IMR-90 (cell line): Measurements from ENCODE around the gene LMO2. TPM values are rescaled to one million over a fixed set of nuclear protein-coding genes. Genes with fewer than 3 reads are reported as not detected.

Experiments
- ATAC-seq: fragments of 200-7000 bp; cut with Tn5 transposase; 2 replicates; pipeline ENCODE4 v1.9.1; 2020; ENCODE audit warnings: low read depth, mild to moderate bottlenecking, moderate library complexity
- BruUV-seq: library from RNA; stranded (reverse); fragments of 400-500 nt; replicated peaks from 2 replicates; lab custom pipeline; 2021; lab: Mats Ljungman, UMichigan
- CTCF ChIA-PET: fragments of 300-600 bp; formaldehyde crosslinking; extraction: SDS; loops from one replicate; lab custom pipeline; 2021; ENCODE audit warnings: antibody characterized with exemption; lab: Yijun Ruan, JAX
- POLR2A ChIA-PET: fragments of 300-600 bp; sonication (Branson Sonifier 250); formaldehyde crosslinking; loops from one replicate; lab custom pipeline; 2022; ENCODE audit warnings: antibody characterized with exemption; ENCODE audit not compliant: unreplicated experiment; lab: Charles Lee
- DNase-seq: peaks from one replicate; pipeline ENCODE4 v3.0.0; 2013
- H2AFZ ChIP-seq: replicated peaks from 2 replicates; pipeline ENCODE3; 2013; ENCODE audit warnings: low read length, mild to moderate bottlenecking; ENCODE audit not compliant: poor library complexity
- H2AK5ac ChIP-seq: 2 replicates; pipeline ENCODE4 v1.6.1; 2013; ENCODE audit warnings: low read depth, low read length, inconsistent platforms
- H2AK9ac ChIP-seq: replicated peaks from 2 replicates; pipeline ENCODE3; 2013; ENCODE audit warnings: mild to moderate bottlenecking, low read depth, low read length, moderate library complexity; ENCODE audit not compliant: poor library complexity
- H2BK120ac ChIP-seq: 2 replicates; pipeline ENCODE4 v1.6.1; 2013; ENCODE audit warnings: low read depth, low read length, inconsistent platforms
- H2BK15ac ChIP-seq: 3 replicates; pipeline ENCODE4 v1.6.1; 2013; ENCODE audit warnings: low read depth, low read length, inconsistent platforms
- H2BK20ac ChIP-seq: 2 replicates; pipeline ENCODE4 v1.6.1; 2013; ENCODE audit warnings: low read depth, mild to moderate bottlenecking, inconsistent platforms, low read length, moderate library complexity
- H2BK5ac ChIP-seq: 2 replicates; pipeline ENCODE4 v1.6.1; 2013; ENCODE audit warnings: mild to moderate bottlenecking, low read depth, low read length, inconsistent platforms; ENCODE audit not compliant: poor library complexity, severe bottlenecking
- H3K14ac ChIP-seq: replicated peaks from 2 replicates; pipeline ENCODE4 v1.6.1; 2013; ENCODE audit warnings: low read depth, low read length, inconsistent platforms
- H3K18ac ChIP-seq: 2 replicates; pipeline ENCODE4 v1.6.1; 2013; ENCODE audit warnings: low read depth, low read length, control low read depth
- H3K23ac ChIP-seq: 2 replicates; pipeline ENCODE4 v1.6.1; 2013; ENCODE audit warnings: low read depth, low read length, inconsistent platforms
- H3K27ac ChIP-seq: 2 replicates; pipeline ENCODE4 v1.5.1; 2013; ENCODE audit warnings: mild to moderate bottlenecking, control low read depth, low read length; ENCODE audit not compliant: insufficient read depth
- H3K27me3 ChIP-seq: 2 replicates; pipeline ENCODE4 v1.6.1; 2013; ENCODE audit warnings: low read length; ENCODE audit not compliant: control insufficient read depth, insufficient read depth
- H3K36me3 ChIP-seq: 2 replicates; pipeline ENCODE4 v1.6.1; 2013; ENCODE audit warnings: low read length, mixed read lengths; ENCODE audit not compliant: control insufficient read depth, insufficient read depth
- H3K4ac ChIP-seq: 2 replicates; pipeline ENCODE4 v1.6.1; 2013; ENCODE audit warnings: low read depth, low read length, inconsistent platforms
- H3K4me1 ChIP-seq: 2 replicates; pipeline ENCODE4 v1.6.1; 2013; ENCODE audit warnings: low read length, mixed read lengths; ENCODE audit not compliant: control insufficient read depth, insufficient read depth
- H3K4me2 ChIP-seq: 2 replicates; pipeline ENCODE4 v1.6.1; 2013; ENCODE audit warnings: low read depth, mild to moderate bottlenecking, control low read depth, low read length, moderate library complexity
- H3K4me3 ChIP-seq: 2 replicates; pipeline ENCODE4 v1.5.1; 2013; ENCODE audit warnings: low read depth, mild to moderate bottlenecking, control low read depth, low read length, moderate library complexity; ENCODE audit not compliant: insufficient read depth
- H3K56ac ChIP-seq: 2 replicates; pipeline ENCODE4 v1.6.1; 2013; ENCODE audit warnings: low read length, inconsistent platforms; ENCODE audit not compliant: insufficient read depth; ENCODE audit errors: extremely low read depth
- H3K79me1 ChIP-seq, 2 experiments: 2 replicates each; pipeline ENCODE4 v1.6.1; 2013; ENCODE audit warnings: low read length in 2 of 2, inconsistent platforms in 1 of 2, low read depth in 1 of 2
- H3K9ac ChIP-seq: 2 replicates; pipeline ENCODE4 v1.6.1; 2013; ENCODE audit warnings: low read depth, low read length, control low read depth
- H3K9me1 ChIP-seq: 2 replicates; pipeline ENCODE4 v1.6.1; 2013; ENCODE audit warnings: low read length, inconsistent platforms; ENCODE audit not compliant: insufficient read depth
- H3K9me3 ChIP-seq: 2 replicates; pipeline ENCODE4 v1.6.1; 2013; ENCODE audit warnings: low read length; ENCODE audit not compliant: control insufficient read depth, insufficient read depth
- H4K20me1 ChIP-seq: 2 replicates; pipeline ENCODE4 v1.6.1; 2013; ENCODE audit warnings: low read length, inconsistent platforms; ENCODE audit not compliant: insufficient read depth
- H4K5ac ChIP-seq: 2 replicates; pipeline ENCODE4 v1.6.1; 2013; ENCODE audit warnings: mild to moderate bottlenecking, low read depth, low read length, control low read depth
- H4K8ac ChIP-seq, 2 experiments: 2 replicates each; pipeline ENCODE4 v1.6.1; 2013; ENCODE audit warnings: low read depth in 2 of 2, low read length in 2 of 2, control low read depth in 1 of 2, inconsistent platforms in 1 of 2
- H4K91ac ChIP-seq: 2 replicates; pipeline ENCODE4 v1.6.1; 2013; ENCODE audit warnings: low read depth, low read length, inconsistent platforms; ENCODE audit not compliant: insufficient read depth
- BHLHE40 ChIP-seq: fragments of 150-350 bp; IDR thresholded peaks from 2 replicates; pipeline ENCODE4 v1.6.1; 2016; ENCODE audit warnings: mild to moderate bottlenecking, low read depth, low read length
- CHD1 ChIP-seq: IDR thresholded peaks from 2 replicates; pipeline ENCODE4 v1.6.1; 2012; ENCODE audit warnings: low read depth, low read length, improper control_type of control experiment
- CTCF ChIP-seq: conservative IDR thresholded peaks from 2 replicates; pipeline ENCODE4 v1.5.1; 2012; ENCODE audit warnings: mild to moderate bottlenecking, low read depth, low read length, improper control_type of control experiment
- FOS ChIP-seq: fragments of 150-350 bp; IDR thresholded peaks from 2 replicates; pipeline ENCODE4 v1.6.1; 2016; ENCODE audit warnings: low read depth, low read length
- MAFK ChIP-seq: IDR thresholded peaks from 2 replicates; pipeline ENCODE4 v1.6.1; 2012; ENCODE audit warnings: low read depth, low read length, improper control_type of control experiment
- MAZ ChIP-seq: IDR thresholded peaks from 2 replicates; pipeline ENCODE4 v1.6.1; 2012; ENCODE audit warnings: low read depth, mild to moderate bottlenecking, low read length, improper control_type of control experiment, moderate library complexity, borderline replicate concordance
- POLR2A ChIP-seq: IDR thresholded peaks from 2 replicates; pipeline ENCODE4 v1.6.1; 2012; ENCODE audit warnings: mild to moderate bottlenecking, low read depth, low read length
- RAD21 ChIP-seq: IDR thresholded peaks from 2 replicates; pipeline ENCODE4 v1.6.1; 2012; ENCODE audit warnings: low read length, improper control_type of control experiment
- RFX5 ChIP-seq: IDR thresholded peaks from 2 replicates; pipeline ENCODE4 v1.8.0; 2012; ENCODE audit warnings: low read depth, mild to moderate bottlenecking, low read length, moderate library complexity
- USF2 ChIP-seq: fragments of 150-350 bp; IDR thresholded peaks from 2 replicates; pipeline ENCODE4 v1.6.1; 2017; ENCODE audit warnings: mild to moderate bottlenecking, antibody characterized with exemption, low read length, low read depth
- WGBS, 2 experiments: methylation state at CpG; one replicate each; pipeline versions ENCODE4 v1.1.5 to v1.1.7; 2013; ENCODE audit warnings: missing lambda C conversion rate in 2 of 2; ENCODE audit not compliant: insufficient read length in 1 of 2; ENCODE audit errors: extremely low coverage in 2 of 2; 5-methylcytosine and 5-hydroxymethylcytosine counted together
- dilution Hi-C: fragments of 300-500 bp; cut with HindIII; formaldehyde crosslinking; loops from one replicate; pipeline ENCODE4 v1.14.3; 2018; ENCODE audit warnings: low sequenced_read_pairs; ENCODE audit not compliant: unreplicated experiment
- in situ Hi-C: fragments of 300-500 bp; cut with MboI; formaldehyde crosslinking; loops from 3 replicates; pipeline ENCODE4 v1.14.3; 2019; ENCODE audit warnings: low sequenced_read_pairs, inconsistent platforms, mixed read lengths
- intact Hi-C: fragments of 100-400 bp; cut with micrococcal nuclease; formaldehyde crosslinking; loops from 2 replicates; pipeline ENCODE4 v1.10.0; 2022
- polyA plus RNA-seq, 3 experiments: library from polyadenylated mRNA; depleted of rRNA; stranded (reverse); fragments of >200 nt; gene quantifications; 2 replicates each; pipeline ENCODE4 v1.2.3, GENCODE V29; 2012; ENCODE audit warnings: low replicate concordance in 1 of 3
- total RNA-seq: library from RNA; depleted of rRNA; stranded (reverse); fragments of >200 nt; gene quantifications from 2 replicates; pipeline ENCODE4 v1.2.3, GENCODE V29; 2012

The LMO2 gene
- total and polyA plus RNA-seq, 2 of the 4 experiments (the other 2 are of a cell fraction): not detected

GRCh38 chr11:33896911-33897310, 5.0 kb upstream of the LMO2 start:
- H2BK15ac ChIP-seq: no peak overlapping the region
- dilution Hi-C loops (no loop called here), in situ Hi-C loops (no loop called here), intact Hi-C loops (no loop called here)
- no peak overlapping the region for H2AK9ac ChIP-seq
- no peak overlapping the region for H2AK5ac ChIP-seq
- H3K79me1 ChIP-seq: no peaks in the 10 kb centered on the region
- no peak overlapping the region for H3K4me2 ChIP-seq
- no peak overlapping the region for H4K91ac ChIP-seq
- no peak overlapping the region for H4K8ac ChIP-seq
- no peak overlapping the region for H2BK5ac ChIP-seq
- H3K14ac ChIP-seq: no peak overlapping the region
- no CpG with 5 or more reads among the region's 2 CpGs for WGBS, 2 experiments
- ChIA-PET POLR2A (no interaction called here), CTCF (interaction anchor here (0.7 kb wide), 1 partner anchor 22 kb away, joined by 4 read pairs; no protein-coding TSS in a partner anchor)
- no peaks in the 10 kb centered on the region for H3K36me3 ChIP-seq
- TF ChIP-seq FOS: no peak
- TF ChIP-seq POLR2A: no peak
- no peak for TF ChIP-seq CTCF
- TF ChIP-seq CHD1: no peak
- no peak for TF ChIP-seq MAFK
- TF ChIP-seq MAZ: no peak
- no peak for TF ChIP-seq BHLHE40
- TF ChIP-seq USF2: no peak
- no peak for TF ChIP-seq RFX5
- TF ChIP-seq RAD21: no peak
- no TSS peak for BruUV-seq
- ATAC-seq (no peak), DNase-seq (no peak)
- H3K27me3 ChIP-seq: peaks cover 31% of the 10 kb centered on the region
- H4K5ac ChIP-seq: no peak overlapping the region
- no peak overlapping the region for H3K9ac ChIP-seq
- H4K20me1 ChIP-seq: no peaks in the 10 kb centered on the region
- no peaks in the 10 kb centered on the region for H3K9me3 ChIP-seq
- no peak overlapping the region for H3K4ac ChIP-seq
- peaks cover 4% of the 10 kb centered on the region; the same call in 1 of the 2 replicates for H3K9me1 ChIP-seq
- no peak overlapping the region for H3K56ac ChIP-seq
- H2BK120ac ChIP-seq: no peak overlapping the region
- H3K23ac ChIP-seq: no peak overlapping the region
- no peak overlapping the region for H3K18ac ChIP-seq
- 0 out of 2 replicates have a peak, but pooled peaks cover 2% of the 10 kb centered on the region for H3K4me1 ChIP-seq
- no peak overlapping the region for H2BK20ac ChIP-seq
- H3K4me3 ChIP-seq: no peak overlapping the region
- H3K27ac ChIP-seq: no peak overlapping the region
- no peak overlapping the region for H2AFZ ChIP-seq
